HG02973 (cell line): ENCODE measurements around the gene SLC9A9.
A peak's percentile ranks its signal among the peaks of the same experiment; 100 is the strongest.

Experiments used
- ATAC-seq: cut with Tn5 transposase; IDR thresholded peaks from one replicate; pipeline ENCODE4 v1.9.1; 2021; ENCODE audit warnings: moderate library complexity; ENCODE audit not compliant: unreplicated experiment

SLC9A9 gene

DNA sequence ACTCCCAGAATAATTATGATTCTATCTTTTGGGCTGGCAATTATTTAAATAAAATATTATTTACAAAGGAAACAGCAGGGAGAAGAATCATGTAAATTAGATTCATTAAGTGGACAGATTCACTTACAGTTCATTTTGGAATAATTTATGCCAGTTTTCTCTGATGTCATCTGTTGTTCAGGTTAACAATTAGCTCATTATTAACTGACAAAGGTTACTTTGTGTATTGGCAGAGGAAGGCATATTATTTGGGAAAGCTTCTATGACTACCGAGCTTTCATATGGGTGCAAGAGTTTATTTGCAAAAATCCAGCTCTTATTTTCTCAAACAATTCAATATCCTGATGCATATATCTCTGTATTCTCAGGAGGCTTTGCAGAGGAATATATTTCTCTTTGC lies 504.3 kb downstream of the SLC9A9 start:
- ATAC-seq, result no peak

DNA sequence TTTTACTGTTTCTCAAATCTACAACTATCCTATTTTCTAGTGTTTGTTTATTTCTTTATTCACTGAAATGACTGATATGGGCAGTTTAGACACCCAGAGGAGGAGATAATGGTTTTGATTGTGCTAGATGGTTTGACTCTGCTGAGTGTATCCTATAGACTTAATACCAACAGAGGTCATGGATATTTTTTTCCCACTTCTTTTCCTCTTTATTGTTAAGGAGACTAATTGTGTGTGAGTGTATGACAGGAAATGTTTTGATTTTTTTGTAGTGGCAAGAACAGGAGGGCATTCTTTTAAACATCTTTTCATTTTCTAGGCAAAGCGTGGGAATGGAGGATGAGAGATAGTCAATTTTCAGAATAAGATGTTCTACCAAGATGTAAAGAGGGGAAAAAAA lies 505.2 kb downstream of the SLC9A9 start:
- no peak for ATAC-seq

DNA sequence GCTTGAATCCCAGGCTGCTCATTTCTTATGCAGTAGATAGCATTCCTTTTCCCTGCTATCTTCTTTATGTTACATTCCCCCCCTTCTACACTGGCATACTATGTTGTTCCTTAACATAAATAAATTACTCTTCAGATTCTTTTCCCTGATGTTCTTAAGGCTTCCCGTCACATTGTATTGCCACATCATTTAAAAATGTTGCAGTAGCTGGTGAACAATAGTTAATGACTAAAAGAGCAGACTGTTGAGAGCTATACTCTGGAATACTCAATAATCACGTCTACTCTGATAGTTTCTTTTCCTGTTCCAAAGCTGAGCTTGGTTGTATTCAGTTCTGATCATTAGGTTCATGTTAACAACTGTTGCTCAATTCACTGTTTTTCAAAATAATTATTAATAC lies 508.8 kb downstream of the SLC9A9 start:
- no peak for ATAC-seq

DNA sequence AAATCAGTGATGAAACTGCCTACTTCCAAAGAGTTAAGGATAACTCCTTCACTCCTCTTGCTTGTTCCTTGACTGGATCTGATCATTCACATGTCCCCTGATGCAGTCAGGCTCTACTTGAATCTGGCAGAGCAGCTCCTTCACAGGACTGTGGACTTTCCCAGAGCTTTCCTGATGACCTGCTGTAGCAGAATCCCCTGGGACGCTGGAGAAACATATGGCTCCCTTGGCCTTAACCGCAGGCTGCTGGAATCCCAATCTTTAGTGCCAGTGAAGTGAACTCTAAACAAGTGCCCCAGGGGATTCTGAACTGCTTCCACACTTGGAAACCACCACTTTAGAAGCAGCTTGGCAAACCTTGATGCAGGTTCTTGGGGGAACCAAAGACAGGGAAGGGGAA lies 510.9 kb downstream of the SLC9A9 start:
- no peak for ATAC-seq

DNA sequence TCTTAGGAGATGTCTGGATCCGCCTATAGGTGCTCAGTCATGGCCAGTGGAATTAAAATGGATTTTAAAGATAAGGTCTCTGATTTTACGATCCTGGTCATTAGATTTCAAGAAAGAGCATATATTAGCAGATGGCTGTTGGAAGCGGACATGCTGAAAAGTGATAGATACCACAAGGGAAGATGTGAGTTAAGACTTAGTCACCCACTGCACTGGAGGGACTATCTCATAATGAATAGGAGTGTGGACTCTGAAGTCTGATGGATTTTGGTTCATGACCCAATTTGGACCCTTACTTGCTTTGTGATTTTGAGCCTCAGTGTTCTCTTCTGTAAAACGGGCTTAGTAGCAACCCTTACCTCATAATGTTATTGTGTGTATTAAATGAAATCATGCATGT lies 514.0 kb downstream of the SLC9A9 start:
- ATAC-seq, result no peak

DNA sequence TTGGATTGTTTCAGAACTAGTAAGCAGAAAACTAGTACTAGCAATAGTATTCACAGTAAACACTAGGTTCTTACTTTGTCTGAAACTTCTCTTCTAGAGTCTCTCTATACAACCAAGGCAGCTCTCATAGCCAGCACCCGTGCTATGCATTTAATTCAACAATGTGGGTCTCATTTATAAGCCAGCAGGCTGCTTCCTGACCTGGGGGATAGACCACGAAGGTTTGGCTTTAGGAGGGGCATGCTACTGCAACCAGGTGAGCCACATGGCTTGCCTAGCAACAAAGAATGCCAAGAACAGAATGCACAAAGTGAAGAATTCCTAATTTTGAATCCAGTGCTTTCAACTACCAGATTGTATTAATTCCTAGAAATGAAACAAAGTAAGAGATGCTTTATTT lies 514.9 kb downstream of the SLC9A9 start:
- ATAC-seq, result no peak

DNA sequence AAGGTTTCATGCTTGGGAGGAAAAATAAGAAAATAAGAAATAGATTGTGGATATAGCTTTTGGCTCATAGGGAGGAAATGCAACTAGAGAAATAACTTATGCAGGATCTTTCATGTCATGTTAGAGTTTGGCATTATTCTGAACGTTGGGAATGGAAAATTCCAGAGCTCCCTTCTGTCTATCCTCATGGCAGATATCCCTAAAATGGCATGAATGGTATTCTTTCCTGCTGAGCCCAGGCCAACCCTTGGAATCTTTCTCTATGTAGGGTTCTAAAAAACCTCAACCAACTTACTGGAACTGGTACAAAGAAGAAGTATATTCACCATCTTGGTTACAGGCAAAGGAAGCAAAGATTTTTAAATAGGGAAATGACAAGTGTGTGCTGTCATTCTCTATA lies 516.2 kb downstream of the SLC9A9 start:
- no peak for ATAC-seq

DNA sequence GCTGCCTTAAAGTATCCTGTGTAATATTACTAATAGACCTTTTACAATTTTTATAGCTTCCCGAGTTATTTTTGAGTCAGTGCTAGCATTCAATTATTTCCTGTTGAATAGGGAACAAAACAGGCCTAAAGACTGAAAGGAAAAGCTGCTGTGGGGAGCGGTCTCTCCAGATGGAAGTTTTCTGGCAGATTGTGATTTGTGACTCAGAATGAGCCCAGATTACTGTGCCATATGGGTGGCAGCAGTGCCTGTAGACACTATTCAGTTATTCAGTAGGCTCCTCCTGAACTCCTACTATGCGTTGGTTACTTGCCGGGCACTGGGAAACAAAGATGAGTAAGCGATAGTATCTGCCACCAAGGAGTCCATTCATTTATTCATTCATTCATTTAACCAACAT lies 516.9 kb downstream of the SLC9A9 start:
- no peak for ATAC-seq

DNA sequence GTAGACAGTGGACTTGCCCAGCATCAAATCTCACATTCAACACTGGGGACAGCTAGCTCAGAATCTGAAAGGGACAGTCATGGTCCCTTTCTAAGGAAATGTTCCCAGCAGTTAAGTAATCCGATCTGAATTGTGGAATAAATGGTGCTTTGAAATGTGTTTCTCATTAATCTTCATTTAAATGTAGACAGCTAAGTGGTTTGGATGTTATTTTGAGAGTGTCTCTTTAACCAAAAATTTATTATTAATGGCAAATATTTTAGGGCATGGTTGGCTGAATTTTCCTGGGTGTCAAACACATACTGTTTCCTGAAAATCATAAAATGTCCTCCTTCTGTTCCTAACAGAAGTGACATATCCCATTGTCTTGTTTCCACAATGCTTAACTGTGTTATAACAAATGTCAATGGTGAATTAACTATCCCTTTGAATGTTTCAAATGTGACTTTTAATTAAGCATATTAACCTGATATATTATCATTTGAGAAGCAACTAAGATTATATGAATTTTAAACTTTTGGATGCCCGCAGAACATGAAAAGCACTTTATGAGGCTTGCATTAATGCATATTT lies 517.9 kb downstream of the SLC9A9 start:
- ATAC-seq, result no peak

DNA sequence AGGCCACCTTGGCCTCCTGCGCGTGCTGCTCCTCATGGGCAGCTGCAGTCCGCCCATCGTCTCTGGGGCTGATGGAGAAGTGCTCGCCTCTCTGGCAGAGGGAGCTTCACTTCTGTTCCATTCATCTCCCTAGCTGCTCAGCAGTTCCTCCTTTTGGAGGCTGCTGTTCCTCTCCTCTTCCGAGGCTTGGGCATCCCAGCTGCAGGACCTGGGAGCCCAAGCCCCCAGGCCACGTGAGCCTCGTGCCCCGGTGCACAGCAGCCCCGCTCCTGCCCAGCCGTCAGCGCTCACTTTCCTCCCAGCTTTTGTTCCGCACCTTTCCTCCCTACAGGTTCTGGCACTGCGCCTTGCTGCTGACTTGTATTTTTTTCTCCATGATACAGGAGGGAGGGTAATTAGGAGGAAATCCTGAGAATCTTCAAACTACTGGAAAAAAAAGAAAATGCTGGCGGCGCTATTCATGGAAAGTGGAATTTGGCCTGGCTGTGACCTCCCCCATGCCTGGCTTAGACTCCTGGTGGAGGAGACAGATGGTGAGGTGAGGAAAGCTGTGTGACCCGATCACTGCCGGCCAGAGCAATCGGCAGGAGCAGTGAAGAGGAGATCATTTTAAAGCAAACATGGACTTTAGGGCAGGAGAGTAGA lies 518.6 kb downstream of the SLC9A9 start:
- no peak for ATAC-seq

DNA sequence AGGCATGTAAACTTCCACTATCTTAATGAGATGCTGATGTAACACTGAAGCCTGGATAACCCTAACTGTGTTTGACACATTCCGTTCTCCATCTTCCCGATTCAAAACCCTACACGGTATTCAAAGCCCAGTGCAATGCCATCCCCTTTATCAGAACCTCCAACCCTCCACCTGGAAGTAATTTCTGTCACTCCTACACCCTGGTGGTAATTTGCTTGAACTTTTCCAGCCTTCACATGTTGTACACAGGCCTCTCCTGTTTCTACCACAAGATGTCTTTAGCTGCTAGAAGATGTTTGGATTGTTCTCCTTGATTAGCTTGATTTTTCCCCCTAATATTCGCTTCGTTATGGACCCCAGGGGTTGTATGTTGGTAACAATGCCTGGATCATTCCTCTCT lies 519.8 kb downstream of the SLC9A9 start:
- no peak for ATAC-seq

DNA sequence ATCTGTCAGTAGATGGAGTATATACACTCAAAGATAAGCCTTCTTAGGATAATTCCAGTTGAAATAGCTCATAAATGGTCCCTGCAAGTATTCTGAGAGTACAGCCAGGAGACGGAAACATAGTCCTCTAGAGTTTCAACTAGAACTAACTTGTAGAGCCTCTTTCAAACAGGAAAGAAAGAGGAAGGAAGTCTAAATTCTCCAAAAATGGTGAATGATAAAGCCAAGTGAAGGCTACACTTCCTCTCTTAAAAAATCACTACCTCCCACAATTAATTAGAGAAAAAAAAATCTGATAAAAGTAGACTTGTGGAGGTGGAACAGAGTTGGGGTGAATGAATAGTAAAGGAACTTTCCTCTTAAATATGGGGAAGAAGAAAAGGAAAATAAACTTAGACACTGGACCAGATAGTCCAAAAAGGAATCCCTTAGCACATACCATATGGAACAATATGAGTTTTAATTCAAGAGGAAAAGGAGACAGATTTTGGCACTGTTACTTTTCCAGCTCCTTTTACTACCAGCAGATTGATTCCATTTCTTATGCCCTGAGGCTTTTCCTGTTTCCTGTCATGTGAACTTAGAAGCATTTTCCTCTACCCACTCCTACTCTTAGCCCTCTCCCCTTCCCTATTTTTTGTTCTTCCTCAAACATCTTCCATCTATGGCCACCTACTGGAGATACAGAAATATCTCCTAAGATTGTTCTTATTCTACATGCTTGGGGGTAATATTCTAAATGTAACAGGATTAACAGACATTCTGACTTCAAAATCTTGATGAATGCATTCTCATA lies 521.1 kb downstream of the SLC9A9 start:
- ATAC-seq, result no peak

DNA sequence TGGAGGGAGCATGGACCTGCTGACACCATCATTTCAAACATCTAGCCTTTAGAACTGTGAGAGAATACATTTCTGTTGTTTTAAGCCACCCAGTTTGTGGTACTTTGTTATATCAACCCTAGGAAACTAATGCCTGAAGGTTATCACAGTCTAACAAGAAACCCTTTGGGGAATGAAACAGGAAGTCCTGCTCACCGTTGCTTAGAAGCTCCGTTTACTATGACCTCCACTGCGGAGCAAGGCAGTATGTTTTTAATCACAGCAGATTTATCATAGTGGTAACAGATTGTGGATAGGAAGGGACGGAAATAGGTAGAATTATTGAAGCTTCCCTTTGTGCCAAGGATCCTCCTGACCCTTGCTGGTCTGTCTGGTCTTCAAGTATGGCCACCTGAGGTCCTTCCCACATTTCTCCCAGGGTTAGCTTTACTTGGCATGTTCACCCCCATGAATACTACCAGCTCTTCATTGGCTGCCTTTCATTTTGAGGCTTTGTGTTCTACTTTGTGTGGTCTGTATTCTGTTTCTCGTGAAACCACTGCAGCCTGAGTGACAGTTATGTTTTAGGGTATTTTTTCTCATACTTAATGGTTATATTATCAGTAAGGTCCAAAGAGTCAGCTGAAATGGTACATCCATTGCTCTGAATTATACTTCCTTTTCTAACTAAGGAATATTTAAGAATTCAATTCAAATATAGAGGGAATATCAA lies 527.1 kb downstream of the SLC9A9 start:
- no peak for ATAC-seq

DNA sequence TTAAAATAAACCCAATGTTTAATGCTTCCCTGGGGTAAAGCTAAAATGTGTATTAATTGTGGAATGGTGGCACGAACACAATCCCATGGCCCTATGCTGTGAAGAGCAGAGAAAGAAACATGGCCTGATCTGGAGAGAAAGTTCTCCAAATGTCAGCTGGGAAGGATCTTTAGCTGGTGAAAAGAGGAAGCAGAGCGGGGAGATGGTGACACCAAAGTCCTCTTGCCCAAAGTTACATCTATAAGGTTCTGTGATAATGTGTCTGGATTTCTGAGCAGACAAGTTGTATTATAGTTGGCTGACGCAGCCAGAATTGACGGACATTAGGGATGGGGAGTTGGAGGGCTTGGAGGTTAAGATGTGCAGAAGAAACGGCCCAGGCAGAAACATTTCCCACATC lies 532.5 kb downstream of the SLC9A9 start:
- no peak for ATAC-seq

DNA sequence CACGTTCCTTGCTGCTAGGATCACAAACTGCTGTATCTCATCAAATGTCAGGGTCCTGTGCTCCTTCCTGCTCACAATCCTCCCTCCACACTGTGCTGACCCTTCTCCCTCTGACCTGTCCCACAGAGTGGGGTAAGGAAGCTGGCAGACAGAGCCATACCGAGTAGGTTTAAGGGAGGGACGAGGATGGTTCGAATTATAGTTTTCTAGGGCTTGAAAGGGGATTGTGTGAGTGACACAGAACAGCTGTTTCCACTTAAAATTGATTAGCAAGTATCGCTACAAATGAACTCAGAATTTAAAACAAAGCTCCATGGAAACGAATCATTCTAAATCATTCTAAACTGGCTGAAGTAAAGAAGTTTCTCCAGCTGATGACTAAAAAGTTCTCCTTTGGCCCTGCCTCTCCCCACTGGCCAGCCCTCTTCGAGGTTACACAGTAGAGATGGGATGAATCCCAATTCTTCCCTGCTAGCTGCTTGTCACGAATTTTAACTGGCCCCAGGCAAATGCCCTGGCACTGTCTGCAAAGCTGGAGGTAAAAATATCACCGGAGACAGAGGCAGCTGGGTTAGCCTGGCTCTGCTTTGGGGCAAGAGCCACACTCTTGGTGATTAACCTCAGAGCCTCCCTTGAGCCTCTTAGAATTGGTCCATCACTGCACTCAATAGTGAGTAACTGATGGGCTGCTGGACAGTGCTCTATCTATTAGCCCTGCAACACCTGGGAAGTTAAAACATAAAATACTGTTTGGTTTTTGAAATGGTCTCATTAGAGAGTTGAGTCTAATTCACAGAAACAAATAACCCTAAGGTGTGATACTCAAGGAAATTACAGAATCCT lies 533.8 kb downstream of the SLC9A9 start:
- no peak for ATAC-seq

DNA sequence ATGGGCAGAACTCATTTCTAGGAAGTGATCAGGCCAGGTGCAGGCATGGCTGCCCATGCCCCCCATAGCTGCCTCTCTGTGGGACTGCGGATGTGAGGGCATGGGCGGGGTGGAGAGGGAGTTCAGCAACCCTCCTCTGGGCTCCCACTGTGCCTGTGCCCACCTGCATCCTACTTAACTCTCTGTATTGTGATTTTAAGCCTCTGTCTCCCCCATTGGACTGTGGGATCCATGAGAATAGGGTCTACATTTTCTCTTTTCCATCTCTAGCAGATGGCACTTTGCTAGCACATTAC lies 534.4 kb downstream of the SLC9A9 start:
- no peak for ATAC-seq

DNA sequence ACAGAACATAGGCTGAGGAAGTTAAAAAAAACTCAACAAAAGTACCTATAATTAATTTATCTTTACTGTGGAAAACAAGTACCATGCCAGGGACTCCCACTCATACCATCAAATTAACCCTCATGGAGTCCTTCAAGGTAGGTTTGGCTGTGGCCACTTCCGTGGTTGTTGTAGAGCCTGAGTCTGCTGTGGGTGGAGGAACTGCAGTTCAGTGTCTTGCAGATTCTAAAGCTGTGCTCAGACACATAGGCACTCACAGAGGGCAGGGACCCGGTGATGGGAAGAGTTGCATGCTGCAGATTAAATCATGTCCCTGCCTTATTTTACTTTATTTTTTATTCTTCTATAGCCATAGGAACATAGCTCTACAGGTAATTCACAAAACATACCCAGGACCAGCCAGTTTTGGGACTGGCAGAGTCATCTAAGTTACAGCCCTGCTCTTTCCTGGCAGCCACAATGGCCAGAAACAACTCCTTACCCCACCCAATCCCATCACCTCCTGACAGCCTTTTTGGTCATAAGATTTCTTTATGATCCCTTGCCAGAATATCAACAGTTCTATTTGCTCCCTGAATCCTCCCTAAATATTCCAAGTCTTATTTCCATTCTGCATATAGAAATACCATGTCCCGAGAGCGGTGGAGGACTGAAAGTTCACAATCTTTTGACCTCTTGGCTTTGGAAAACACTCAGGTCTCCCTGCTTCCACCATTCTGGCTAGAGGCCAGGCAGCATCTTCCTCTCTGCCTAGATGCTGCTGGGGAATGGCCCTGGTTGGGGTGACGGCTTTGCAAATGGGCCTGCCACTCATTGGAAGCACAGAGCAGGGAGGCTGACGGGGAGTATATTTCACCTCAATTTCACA lies 535.0 kb downstream of the SLC9A9 start:
- no peak for ATAC-seq

DNA sequence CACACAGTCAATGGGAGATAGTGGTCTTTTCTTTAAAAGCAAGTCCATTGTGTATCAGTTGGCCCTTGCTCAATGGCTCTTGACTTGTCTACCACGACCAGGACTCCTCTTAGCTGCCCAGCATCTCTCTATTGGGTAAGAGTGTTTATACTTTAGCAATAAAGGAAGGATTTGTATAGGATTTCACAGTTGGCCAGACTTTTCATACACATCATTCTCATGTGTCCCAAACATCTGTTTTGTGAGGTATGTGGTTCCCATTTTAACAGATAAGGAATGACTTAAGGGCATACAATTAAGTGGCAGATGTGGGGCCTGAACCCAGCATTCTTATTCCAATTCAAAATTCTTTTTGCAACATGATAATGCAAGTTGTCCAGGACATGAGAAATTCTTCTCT lies 537.2 kb downstream of the SLC9A9 start:
- no peak for ATAC-seq

DNA sequence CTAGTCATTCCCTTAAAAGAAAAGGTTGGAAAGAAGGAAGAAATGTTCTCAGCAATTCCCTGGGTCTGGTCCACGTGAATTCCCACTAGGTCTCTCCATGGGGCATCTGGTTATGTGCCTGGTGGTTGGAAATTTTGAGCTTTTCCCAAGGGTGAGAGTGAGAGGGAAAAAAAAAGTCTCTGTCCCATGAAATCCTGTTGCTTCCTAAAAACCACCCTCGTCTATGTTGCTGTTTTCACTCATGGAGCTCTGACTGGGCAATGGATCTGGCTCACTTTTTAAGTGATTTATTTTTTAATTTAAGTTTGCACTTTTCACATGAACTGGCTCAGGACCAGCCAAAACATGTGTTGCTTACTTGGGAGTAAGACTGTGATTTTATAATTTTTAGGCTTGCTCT lies 538.6 kb downstream of the SLC9A9 start:
- ATAC-seq, result no peak

DNA sequence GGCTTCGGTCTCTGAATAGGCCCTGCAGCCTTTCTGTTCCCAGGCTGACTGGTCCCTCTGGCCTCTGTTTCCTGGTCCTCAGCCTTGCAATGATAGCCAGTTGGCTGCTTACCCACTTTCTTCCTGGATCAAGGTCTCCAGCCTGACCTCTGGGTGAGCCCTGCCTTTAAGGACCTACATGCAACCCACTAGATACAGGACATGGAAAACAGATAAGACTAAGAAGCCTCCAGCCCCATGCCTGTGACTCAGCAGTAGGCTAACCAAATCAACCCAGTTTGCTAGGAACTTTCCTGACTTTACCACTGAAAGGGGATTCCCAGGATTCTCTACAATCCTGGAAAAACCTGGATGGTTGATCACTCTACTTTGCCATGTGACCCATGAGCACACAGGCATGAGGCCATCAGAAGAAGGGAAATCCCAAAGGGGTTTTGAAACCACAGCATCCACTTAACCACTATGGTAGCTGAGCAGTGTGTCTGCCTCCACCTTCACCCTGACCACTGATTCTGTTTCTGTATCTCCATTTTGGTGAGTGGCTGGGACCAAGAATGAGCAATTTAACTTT lies 540.6 kb downstream of the SLC9A9 start:
- peak; percentile 61 for ATAC-seq
